Fibroblast of skin of left quadriceps (primary cell): Measurements from ENCODE around the gene EVA1A.
A peak's percentile ranks its signal among the peaks of the same experiment; 100 is the strongest.

Experiments used
- DNase-seq, 2 experiments: peaks; one replicate each; pipeline ENCODE4 v3.0.0-alpha.2; 2013; ENCODE audit warnings: low read depth in 2 of 2

EVA1A gene

DNA sequence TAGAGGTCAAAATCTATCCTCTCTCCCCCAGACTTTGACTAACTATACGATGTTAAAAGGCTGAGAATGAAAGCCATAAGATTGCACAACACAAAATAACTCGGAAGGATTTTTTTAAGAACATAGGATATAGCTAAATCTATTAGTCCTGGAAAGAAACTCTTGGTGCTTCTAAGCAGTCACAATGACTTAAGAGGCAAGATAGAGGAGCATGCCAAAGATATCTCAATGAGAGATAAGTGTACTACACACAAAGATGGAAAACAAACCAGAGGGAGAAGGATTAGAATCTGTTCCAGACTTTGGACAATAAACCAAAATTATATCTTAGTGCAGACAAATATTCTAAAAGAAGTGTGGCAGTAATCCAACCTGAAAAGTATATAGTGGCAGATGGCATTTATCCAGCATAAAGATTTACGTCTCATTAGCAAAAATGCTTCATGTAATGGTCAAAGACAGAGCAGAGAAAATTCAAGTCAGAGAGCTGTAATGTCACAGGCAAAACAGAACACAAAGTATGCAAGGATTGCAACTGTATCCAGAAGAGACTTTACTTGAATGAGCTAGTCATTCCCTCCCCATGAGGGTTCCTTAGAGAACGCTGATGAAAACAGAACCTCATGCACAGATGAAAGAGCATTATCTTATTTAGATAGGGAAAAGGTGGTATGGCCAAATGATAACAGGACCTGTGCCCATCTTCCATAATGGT, 28.8 kb upstream of the EVA1A start:
- no peak for DNase-seq

- DNase-seq, result peak; percentile 95 to 96
These were observed 27.3 kb upstream of the EVA1A start for GRCh38 chr2:75587954-75588587.

DNA sequence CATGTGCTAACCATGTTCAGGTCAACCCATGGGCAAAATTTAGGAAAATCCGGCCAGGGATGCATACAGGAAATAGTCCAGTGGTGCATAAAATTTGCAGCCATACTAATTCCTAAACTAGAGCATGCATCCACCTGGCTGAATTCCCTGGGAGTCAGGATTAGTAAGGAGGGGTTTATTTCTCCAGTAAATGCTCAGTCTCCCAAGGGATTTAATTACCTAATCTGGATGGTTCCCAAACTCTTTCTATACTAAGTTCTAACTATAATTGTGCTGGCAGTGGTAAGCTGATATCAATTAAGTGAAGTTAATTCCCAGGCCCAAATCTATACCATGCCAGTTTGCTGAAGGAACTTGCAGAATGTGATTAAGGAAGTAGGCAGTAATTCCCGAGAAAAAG, 26.2 kb upstream of the EVA1A start:
- DNase-seq, result no peak

DNA sequence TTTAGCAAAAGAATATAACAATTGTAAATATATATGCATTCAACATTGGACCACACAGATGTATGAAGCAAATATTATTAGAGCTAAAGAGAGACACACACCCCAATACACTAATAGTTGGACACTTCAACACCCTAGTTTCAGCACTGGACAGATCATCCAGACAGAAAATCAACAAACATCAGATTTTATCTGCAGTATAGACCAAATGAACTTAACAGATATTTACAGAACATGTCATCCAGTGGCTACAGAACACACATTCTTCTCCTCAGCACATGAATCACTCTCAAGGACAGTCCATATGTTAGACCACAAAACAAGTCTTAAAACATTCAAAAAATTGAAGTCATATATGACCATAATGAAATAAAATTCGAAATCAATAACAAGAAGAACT, 22.1 kb upstream of the EVA1A start:
- DNase-seq, result no peak

DNA sequence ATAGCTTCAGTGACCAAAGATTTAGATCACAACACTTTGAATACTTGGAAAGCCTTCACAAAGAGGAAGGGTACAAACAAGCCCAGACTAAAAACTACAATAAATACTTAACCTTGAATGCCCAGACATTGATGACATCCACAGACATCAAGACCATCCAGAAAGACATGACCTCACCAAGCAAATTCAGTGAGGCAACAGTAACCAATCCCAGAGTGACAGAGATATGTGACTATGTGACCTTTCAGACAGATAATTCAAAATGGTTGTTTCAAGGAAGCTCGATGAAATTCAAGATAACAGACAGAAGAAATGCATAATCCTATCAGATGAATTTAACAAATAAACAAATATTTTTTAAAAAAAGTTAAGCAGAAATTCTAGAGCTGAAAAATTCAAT, 19.9 kb upstream of the EVA1A start:
- DNase-seq, result no peak

- DNase-seq, result no peak
These were observed 19.4 kb upstream of the EVA1A start for GRCh38 chr2:75580156-75580555.

- no peak for DNase-seq
These were observed 18.4 kb upstream of the EVA1A start for GRCh38 chr2:75579186-75579585.

DNA sequence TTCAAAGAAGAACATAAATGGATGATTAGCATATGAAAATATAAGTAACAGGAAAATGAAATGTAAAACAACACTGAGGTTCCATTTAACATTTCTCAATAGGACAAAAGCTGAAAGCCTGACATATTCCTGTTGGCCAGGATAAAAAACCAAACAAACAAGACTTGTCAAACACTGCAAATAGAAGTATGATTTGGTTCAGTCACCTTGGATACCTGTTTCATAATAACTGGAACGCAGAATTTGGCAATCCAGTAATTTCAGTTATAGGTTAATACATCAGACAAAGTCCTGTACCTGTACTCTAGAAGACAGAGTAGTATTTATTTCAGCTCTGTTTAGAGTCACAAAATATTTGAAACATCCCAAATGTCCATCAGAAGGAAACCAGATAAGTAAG, 16.5 kb upstream of the EVA1A start:
- no peak for DNase-seq

- DNase-seq, result no peak
These were observed 13.4 kb upstream of the EVA1A start for GRCh38 chr2:75574106-75574505.

DNA sequence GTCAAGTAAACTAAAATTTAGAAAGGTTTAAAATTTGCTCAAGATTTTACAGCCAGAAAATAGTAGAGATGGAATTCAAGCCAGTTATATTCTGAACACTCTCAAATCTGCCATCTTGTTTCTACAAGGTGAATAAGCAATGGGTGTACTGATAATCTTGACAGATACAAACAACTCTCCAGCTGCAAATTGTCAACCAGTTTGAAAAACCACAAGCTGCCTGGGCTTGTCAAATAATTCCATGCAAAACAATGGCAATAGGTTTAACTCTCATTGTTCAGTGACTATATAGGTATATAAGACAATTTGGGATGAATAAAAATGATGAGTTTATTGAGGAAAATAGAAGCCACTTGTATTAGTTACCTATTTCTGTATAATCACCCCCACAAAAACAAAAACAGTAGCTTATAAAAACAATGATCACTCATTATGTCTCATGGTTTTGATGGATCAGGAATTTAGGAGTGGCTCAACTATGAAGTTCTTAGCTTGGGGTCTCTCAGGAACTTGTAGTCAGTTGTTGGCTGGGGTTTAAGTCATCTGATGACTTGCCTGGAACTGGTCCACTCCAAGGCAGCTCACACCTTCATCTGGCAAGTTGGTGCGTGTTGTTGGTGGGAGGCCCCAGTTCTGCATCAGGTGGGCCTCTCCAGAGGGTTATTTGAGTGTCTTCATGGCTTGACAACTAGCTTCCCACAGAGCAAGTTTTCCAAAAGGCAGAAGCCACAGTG, 12.6 kb upstream of the EVA1A start:
- DNase-seq, result no peak

- no peak for DNase-seq
These were observed 11.1 kb upstream of the EVA1A start for GRCh38 chr2:75571730-75572430.

- DNase-seq, result no peak
These were observed 10.4 kb upstream of the EVA1A start for GRCh38 chr2:75570948-75571729.

DNA sequence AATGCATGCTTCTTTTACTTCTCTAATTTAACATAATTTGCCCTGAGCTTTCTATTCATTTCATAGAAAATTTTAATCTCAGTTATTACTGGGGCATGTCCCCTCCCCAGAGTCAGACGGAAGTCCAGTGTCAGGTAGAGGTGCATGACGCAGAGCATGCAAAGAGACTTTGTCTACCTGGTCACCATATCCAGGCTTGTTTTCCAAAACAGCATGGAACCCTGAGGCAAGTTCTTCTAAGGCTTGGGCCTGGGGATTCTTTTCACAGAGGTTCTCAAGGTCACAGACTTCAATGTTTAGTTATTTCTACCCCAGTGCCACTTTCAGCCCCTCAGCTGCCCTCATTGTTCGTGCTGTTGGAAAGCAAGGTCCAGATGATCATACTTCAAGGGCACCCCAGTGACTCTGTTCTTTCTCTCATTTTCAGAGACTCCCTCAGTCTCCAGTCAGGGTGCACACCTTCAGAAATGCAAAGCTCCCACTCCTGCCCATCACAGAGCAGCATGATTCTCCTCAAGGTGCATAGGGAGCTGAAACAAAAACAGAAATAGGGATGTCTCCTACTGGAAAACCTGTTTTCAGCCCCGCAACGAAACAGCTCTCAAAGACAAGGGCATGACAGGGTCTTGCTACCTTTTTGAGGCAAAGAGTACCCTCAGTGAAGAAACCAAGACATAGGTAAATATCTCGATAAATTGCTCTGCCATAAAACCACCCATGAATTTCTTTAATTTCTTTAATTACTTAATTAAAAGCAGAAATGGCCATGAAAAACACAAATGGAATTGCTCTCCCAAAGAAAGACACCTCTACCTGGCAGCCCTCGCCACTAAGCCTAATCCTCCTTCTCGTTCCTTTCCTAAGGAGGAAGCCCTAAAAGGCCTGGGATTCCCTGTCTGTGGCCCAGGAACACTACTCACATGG, 9.5 kb upstream of the EVA1A start:
- DNase-seq, result no peak

GRCh38 chr2:75569546-75569945, 8.8 kb upstream of the EVA1A start:
- no peak for DNase-seq

DNA sequence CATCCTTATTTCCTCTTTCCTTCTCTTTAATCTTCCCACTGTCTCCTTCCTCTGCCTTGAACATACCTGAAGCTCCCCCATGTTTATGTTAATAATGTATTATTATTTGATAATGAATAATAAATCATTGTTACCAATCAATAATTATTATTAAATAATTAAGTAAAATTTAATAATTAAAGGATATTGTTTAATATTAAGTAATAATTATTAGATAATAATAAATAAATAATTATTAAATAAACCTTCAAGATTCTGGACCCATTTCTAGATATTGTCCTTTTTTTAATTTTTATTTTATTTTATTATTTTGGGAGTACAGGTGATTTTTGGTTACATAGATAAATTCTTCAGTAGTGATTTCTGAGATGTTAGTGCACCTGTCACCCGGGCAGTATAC, 7.4 kb upstream of the EVA1A start:
- no peak for DNase-seq

GRCh38 chr2:75565472-75566462, 5.0 kb upstream of the EVA1A start:
- DNase-seq, result peak; percentile 71 to 74

- no peak for DNase-seq
These were observed 4.1 kb upstream of the EVA1A start for GRCh38 chr2:75564713-75565359.

DNA sequence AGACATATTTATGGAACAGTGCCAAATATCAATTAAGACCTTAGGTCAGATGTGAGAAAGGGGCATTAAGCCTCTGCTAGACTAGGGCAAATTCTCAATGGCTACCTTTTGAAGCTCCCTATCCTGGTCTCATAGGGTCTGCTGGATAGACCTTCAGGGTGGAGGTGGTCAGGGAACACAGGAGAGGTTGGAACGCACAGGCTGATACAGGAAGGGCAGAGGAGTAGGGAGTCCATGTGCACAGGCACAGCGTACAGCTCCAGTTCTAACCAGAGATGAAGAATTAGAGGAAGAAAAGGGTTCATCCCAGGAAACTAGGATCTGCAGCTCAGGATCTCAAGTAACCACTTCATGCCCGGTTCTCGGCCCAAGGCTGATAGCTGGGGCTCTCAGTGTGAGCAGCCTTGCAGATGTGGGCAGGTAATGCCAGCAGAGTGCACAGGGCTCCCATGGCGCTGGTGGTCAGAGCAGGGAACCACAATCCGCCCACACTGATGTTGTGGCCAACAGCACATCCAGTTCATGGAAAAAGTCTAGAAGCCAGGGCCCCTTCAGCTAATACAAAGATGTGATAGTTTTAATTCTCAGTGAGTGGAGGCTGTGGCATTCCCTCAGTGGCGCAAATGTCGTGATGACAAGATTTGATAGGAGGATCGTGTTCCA, 3.4 kb upstream of the EVA1A start:
- DNase-seq, result no peak
